HG02885 (cell line): ENCODE results near the gene NCK2.

Source experiments
- ATAC-seq: cut with Tn5 transposase; IDR thresholded peaks from one replicate; pipeline ENCODE4 v1.9.1; 2021; ENCODE audit warnings: mild to moderate bottlenecking; ENCODE audit not compliant: unreplicated experiment, poor library complexity

Gene NCK2

GRCh38 chr2:105806996-105807395, 62.3 kb downstream of the NCK2 start:
- no peak for ATAC-seq

- no peak for ATAC-seq
Observed at GRCh38 chr2:105808423-105809096, 63.8 kb downstream of the NCK2 start.

DNA sequence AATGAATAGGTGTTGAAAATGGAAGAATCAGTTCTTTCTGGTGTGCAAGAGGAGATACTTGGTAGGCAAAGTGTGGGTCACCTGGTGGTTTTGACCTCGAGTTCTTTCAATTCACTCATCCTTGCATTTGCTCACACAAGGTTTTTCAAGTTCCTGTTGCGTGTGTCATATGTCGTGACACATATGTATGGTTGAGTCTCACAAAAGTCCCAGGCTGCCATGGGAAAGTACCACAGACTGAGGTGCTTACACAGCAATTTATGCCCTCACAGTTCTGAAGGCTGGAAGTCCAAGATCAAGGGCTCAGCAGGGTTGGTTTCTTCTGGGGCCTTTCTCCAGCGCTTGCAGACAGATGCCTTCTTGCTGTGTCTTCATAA, 64.4 kb downstream of the NCK2 start:
- peak; percentile 47 for ATAC-seq

DNA sequence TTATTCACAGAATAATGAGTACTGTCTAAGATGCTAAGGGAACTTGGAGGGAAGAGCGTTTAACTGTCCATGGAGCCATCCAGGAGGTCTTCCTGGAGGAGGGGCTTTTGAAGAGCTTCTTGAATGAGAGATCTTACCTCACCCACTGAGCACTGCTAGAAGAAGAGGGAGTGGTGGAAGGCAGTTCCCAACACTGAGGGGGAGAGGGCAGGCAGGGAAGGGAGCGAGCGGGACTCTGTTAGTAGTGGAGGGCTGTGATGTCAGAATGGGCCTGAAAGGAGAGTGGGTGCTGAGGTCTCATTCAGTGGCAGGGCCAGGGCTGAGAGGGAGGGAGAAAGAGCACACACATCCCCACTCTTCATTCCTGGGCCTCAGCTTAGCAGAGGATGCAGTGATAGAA, 65.0 kb downstream of the NCK2 start:
- ATAC-seq: no peak

GRCh38 chr2:105812180-105813044, 67.7 kb downstream of the NCK2 start:
- ATAC-seq: peak; percentile 95

DNA sequence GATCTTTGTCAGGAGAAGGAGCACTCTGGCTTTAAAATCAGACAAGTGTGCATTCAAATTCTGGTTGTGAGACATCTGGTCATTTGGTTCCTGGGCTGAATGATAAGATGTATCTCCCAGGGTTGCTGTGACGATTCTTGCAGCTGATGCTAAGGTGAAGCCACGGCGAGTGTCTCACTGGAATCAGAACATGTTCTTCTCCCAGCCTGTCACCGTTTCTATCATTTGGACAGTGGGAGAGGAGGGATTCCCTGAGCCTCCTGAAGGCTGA, 68.3 kb downstream of the NCK2 start:
- ATAC-seq: no peak

DNA sequence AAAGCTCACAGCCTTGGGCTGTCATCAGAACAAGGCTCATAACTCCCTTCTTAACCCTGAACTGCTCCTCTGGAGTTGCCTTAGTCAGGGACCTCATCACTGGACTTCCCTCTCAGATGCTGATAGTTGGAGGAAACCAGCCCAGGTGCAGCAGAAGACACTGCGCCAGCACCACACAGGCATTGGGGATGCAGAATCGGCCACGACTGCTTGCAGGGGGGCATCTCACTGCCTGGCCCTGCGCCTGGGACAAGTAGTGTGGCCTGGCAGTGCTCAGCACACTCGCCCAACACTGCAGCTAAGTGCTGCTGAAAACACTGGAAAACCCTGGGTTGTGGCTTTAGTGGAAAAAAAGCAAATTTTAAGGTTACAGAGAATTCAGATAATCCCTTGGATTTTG, 68.7 kb downstream of the NCK2 start:
- ATAC-seq: no peak

DNA sequence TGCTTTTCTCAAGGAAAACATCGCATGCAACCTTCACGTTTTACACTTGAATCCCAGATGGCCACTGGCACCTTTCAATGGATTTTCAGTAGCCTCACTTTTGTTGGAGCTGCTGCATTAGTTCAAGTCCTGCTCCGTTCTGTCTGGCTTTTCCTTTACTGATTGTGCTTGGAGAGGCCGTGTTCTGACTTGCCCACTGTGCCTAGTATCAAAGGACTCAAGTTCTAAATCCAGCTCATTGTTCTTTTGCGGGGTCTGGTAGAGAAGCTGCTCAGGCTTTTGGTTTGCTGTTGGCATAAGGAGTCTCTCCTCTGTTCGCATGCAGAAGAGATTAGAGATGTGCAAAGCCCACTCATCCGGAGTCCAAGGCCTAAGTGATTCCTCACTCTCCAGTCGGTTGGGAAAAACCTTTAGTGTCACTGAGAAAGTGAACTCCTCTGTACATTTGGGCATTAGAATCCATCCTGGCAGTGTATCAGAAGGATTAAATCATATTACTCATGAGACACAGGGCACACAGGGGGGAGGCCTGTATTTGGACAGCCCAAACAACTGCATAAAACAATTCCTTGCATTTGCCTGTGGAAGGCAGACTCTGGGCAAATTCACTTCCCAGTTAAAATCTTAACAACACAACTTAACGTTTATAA, 69.7 kb downstream of the NCK2 start:
- ATAC-seq: no peak

GRCh38 chr2:105815401-105815800, 70.7 kb downstream of the NCK2 start:
- no peak for ATAC-seq

DNA sequence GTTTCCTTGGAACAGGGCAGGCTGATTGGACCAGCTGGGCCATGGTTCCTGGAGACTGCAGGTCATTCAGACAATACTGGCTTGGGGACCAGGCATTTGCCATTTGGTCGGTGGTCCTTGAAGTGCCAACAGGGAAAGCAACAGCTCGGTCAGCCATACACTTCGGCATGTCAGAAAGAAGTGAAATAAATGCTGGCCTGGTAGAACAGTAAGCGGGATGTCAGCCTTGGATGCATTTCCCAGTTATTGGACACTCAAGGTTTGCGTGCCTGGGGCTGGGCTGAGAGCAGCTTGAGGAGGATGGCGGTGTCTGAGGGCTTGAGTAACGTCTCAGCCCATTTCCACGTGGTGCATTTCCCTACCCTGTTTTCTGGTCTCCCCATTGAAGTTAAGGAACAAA, 75.4 kb downstream of the NCK2 start:
- no peak for ATAC-seq

DNA sequence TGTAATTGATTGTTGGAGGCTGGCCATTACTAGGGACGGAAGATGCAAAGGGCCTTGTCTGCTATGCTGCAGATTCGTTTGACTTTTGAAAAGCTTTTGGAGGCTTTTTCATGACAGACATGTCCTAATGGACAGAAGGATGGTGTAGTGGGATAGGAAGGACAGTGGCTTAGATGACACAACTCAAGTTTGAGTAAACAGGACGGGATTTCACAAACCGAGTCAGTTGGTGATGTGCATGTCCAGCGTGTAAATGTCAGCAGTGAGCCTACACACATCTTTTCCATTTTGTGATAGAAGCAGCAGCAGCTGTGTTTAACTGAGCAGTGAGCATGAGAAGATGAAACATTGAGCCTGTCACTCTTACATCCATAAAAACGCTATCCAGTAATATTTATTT, 76.0 kb downstream of the NCK2 start:
- no peak for ATAC-seq

GRCh38 chr2:105821428-105822125, 76.9 kb downstream of the NCK2 start:
- ATAC-seq: no peak

DNA sequence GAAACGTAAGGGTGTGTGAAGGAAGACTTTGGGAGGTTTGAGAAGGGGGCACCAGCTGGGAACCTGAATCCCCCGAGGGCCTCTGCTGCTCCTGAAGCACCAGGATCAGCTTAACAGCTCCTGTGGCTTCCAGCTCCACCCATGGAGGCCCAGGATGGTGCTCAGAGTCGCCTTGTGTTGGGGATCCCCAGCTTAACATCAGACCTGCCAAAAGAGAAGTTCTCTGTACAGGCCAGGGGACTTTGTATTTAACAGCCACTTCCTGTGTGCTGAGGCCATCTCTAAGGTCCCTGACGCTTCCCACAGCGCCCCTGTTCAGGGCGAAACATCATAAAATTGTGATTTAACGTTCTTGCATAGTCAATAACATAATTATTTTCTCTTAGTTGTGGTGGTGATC, 77.5 kb downstream of the NCK2 start:
- ATAC-seq: peak; percentile 95

- ATAC-seq: no peak
Observed at GRCh38 chr2:105824446-105824845, 79.7 kb downstream of the NCK2 start.

DNA sequence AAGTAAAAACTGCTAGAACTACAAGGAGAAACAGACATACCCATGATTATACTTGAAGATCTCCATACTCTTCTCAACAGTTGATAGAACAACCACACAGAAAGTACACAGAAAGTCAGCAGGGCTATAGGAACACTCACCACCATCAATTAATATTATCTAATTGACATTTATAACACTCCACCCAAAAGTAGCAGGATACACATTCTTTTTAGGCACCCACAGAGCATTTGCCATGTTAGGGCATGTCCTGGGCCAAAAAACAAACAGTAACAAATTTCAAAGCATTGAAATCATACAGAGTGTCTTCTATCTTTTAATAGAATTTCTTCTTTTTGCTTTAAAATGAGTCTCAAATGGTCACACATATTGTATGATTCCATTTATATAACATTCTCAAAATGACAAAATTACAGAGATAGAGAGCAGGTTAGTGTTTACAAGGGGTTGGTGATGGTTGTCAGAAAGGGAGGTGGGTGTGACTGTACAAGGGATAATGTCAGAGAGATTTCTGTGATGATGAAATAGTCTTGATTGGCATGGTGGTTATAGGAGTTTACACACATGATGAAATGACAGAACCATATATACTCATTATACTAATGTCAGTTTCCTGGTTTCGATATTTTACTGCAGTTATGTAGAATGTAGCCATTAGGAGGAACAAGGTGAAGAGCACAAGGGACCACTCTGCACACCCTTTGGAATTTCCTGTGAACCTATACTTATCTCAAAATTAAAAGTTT, 82.8 kb downstream of the NCK2 start:
- peak; percentile 62 for ATAC-seq

- no peak for ATAC-seq
Observed at GRCh38 chr2:105828558-105828957, 83.8 kb downstream of the NCK2 start.

DNA sequence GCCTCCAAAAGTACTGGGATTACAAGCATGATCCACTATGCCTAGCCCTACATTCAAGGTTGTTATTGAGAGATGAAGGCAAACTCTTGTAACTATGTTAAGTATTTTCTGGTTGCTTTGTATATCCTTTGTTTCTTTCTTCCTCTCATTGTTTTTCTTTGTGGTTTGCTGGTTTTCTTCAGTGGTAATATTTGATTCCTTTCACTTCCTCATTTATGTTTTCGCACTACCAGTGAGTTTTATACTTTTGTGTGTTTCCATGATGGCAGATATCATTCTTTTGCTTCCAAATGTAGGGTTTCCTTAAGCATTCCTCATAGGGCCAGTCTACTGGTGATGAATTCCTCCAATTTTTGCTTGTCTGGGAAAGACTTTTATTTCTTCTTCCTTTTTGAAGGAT, 90.2 kb downstream of the NCK2 start:
- ATAC-seq: peak; percentile 89

- ATAC-seq: no peak
Observed at GRCh38 chr2:105836341-105836740, 91.6 kb downstream of the NCK2 start.

- ATAC-seq: no peak
Observed at GRCh38 chr2:105836840-105837692, 92.4 kb downstream of the NCK2 start.
